Measurements from ENCODE around the gene CDIP1.

- TF ChIP-seq CTCF (IDR thresholded peaks at IDR 0.05; ENCODE audit: borderline replicate concordance, extremely low read depth, low read length, poor library complexity, severe bottlenecking): no peak
- no peak for TF ChIP-seq EZH2 (IDR thresholded peaks at IDR 0.05; ENCODE audit: borderline replicate concordance, low read depth, low read length, severe bottlenecking)
Observed at GRCh38 chr16:4544473-4544872, 5.9 kb upstream of the CDIP1 start.

Data from DND-41 (cell line).